Type B pancreatic cell (in vitro differentiated cells): ENCODE measurements around the gene QTRT2. TPM values are rescaled to one million over a fixed set of nuclear protein-coding genes. Genes with fewer than 3 reads are reported as not detected.

Experiments used
- DNase-seq: peaks from one replicate; pipeline ENCODE4 v3.0.0; 2021; ENCODE audit warnings: mixed read lengths; ENCODE audit not compliant: unreplicated experiment; ENCODE audit errors: extremely low spot score
- H3K27ac Mint-ChIP-seq: 2 replicates; pipeline ENCODE4 v1.8.0; 2021; ENCODE audit warnings: mild to moderate bottlenecking, mixed read lengths
- H3K27me3 Mint-ChIP-seq: 2 replicates; pipeline ENCODE4 v1.8.0; 2021; ENCODE audit warnings: mixed read lengths
- H3K36me3 Mint-ChIP-seq: 2 replicates; pipeline ENCODE4 v1.8.0; 2021; ENCODE audit warnings: mixed read lengths
- H3K4me1 Mint-ChIP-seq: one replicate; pipeline ENCODE4 v1.8.0; 2021; ENCODE audit warnings: mixed read lengths; ENCODE audit not compliant: unreplicated experiment
- H3K4me3 Mint-ChIP-seq: 2 replicates; pipeline ENCODE4 v1.8.0; 2021; ENCODE audit warnings: mild to moderate bottlenecking, mixed read lengths
- H3K9me3 Mint-ChIP-seq: 2 replicates; pipeline ENCODE4 v1.8.0; 2021; ENCODE audit warnings: mixed read lengths
- total RNA-seq: library from RNA; stranded (reverse); gene quantifications from 2 replicates; pipeline ENCODE4 v1.2.1, GENCODE V29; 2021; ENCODE audit warnings: low replicate concordance
- TF ChIP-seq, protein P1 (sequence below): fragments of 200-600 bp; sonication (generic); conservative IDR thresholded peaks from 2 replicates; pipeline ENCODE4 v1.5.0; 2021; ENCODE audit warnings: antibody characterized with exemption, mild to moderate bottlenecking

QTRT2 gene
- total RNA-seq, 1 donor from 2014 or later: 36.6 TPM

DNA sequence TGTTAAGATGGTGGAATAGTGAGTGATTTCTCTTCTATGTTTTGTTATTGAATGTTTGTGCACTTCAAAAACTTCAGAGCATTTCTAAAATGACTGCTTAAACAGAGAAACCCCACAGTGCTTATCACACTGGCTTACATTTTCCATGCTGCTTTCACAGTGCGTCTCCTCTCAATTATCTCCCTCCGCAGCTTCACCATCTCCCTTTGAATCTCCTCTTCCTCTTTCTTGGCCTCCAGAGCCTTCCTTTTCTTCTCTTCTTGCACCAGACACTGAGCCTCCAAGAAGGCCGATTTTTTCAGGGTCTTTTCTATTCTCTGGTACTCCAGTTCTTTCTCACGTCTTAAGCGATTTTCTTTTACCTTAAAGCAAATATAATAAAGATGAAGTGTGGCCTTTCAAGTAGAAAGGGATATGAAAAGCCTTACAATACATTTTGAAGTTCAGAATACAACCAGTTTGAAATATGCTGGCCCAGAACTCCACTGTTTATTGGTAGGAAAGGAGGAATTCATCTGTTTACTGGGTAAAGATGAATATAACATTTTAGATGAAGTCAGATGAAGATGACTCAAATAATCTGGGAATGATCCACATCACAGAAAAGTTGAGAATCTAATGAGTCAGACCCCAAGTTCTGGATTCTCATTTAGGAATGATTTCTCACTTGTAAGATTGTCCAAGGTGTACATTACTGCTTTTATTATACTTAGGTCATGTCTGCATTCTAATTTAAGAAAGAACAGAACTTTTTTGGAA lies 21.6 kb upstream of the QTRT2 start:
- TF ChIP-seq, protein P1, sequence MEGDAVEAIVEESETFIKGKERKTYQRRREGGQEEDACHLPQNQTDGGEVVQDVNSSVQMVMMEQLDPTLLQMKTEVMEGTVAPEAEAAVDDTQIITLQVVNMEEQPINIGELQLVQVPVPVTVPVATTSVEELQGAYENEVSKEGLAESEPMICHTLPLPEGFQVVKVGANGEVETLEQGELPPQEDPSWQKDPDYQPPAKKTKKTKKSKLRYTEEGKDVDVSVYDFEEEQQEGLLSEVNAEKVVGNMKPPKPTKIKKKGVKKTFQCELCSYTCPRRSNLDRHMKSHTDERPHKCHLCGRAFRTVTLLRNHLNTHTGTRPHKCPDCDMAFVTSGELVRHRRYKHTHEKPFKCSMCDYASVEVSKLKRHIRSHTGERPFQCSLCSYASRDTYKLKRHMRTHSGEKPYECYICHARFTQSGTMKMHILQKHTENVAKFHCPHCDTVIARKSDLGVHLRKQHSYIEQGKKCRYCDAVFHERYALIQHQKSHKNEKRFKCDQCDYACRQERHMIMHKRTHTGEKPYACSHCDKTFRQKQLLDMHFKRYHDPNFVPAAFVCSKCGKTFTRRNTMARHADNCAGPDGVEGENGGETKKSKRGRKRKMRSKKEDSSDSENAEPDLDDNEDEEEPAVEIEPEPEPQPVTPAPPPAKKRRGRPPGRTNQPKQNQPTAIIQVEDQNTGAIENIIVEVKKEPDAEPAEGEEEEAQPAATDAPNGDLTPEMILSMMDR: no peak
- H3K4me3 Mint-ChIP-seq: no peak overlapping the region
- H3K27ac Mint-ChIP-seq: no peak overlapping the region
- no peaks in the 10 kb centered on the region for H3K4me1 Mint-ChIP-seq
- no peaks in the 10 kb centered on the region for H3K9me3 Mint-ChIP-seq
- no peaks in the 10 kb centered on the region for H3K27me3 Mint-ChIP-seq
- DNase-seq: no peak
- H3K36me3 Mint-ChIP-seq: peaks cover 16% of the 10 kb centered on the region

DNA sequence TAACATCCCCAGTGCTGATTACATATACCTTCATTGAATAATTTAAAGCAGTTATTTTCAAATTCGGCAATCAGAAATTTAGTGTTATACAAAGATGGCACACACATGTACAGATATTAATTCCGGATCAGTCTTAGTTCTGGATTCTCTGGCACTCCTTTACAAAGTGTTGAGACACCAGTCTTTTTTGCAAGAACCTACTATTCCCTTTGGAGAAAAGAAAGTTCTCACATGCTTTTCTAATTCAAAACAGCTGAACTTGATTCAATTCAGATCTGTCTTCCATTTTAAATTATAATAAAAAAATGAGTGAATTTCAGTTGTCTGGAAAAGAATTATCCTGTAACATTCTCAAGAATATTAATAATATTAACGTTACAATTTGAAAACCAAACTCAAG lies 20.6 kb upstream of the QTRT2 start:
- DNase-seq: no peak
- TF ChIP-seq, protein P1: no peak
- Mint-ChIP-seq H3K4me3 (no peak overlapping the region), H3K4me1 (no peaks in the 10 kb centered on the region), H3K36me3 (peaks cover 16% of the 10 kb centered on the region), H3K27ac (no peak overlapping the region), H3K9me3 (no peaks in the 10 kb centered on the region), H3K27me3 (no peaks in the 10 kb centered on the region)

DNA sequence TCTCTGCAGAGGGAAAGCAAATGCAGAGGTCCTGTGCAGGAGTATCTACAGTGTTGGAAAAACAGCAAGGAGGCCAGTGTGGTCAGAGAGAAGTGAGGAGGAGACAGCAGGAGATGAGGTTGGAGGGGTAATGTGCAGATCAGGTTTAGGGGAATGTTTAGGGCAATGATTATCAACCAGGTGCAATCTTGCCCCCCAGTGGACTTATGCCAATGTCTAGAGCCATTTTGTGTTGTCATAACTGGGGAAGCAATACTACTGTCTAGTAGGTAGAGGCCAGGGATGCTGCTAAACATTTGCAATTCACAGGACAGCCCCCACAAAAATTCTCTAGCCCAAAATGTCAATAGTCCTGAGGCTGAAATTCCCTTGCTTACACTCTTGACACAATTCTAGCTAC lies 13.3 kb upstream of the QTRT2 start:
- H3K9me3 Mint-ChIP-seq: no peaks in the 10 kb centered on the region
- H3K27ac Mint-ChIP-seq: no peak overlapping the region
- no peaks in the 10 kb centered on the region for H3K36me3 Mint-ChIP-seq
- DNase-seq: no peak
- H3K27me3 Mint-ChIP-seq: no peaks in the 10 kb centered on the region
- H3K4me1 Mint-ChIP-seq: no peaks in the 10 kb centered on the region
- TF ChIP-seq, protein P1: no peak
- no peak overlapping the region for H3K4me3 Mint-ChIP-seq

DNA sequence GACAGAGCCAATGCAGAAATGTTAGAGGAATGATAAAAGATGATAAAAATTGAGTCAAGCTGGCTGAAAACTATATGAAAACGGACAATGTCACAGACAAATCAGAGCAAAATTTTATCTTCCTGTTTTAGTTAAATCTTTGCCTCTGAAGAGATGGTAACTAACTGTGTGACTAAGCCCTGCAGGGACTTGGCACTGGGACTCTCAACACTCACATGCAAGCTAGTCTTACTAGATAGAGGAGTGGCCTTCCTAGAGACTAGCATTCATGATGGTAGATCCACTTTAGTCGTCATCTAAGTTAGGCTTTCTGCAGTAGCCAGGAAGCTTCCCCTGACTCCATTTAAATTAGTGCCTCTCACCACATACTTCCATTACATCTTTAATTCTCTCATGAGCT lies 4.3 kb upstream of the QTRT2 start:
- Mint-ChIP-seq H3K36me3 (no peaks in the 10 kb centered on the region), H3K9me3 (no peaks in the 10 kb centered on the region), H3K4me3 (no peak overlapping the region), H3K4me1 (no peaks in the 10 kb centered on the region), H3K27me3 (no peaks in the 10 kb centered on the region), H3K27ac (no peak overlapping the region)
- no peak for DNase-seq
- TF ChIP-seq, protein P1: no peak

DNA sequence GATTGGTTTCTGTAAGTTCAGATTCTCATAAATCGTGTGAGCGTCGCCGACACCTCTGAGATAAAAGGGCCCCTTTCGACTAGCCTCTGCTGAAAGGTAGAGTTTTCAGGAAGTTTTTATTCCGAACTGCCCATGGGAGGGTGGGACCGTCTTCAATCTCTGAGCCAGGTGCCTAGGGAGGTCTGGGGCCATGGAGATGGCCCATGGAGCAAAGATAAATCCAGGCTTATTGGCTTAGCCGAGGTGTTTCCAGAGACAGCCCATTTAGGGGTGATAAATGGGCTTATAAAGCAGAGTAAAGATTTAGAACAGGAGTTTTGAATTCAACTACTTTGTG lies 442 bp downstream of the QTRT2 start:
- Mint-ChIP-seq H3K36me3 (peaks cover 4% of the 10 kb centered on the region), H3K4me3 (peak overlapping the region; percentile 98), H3K27me3 (no peaks in the 10 kb centered on the region)

More for the DNA sequence above, 442 bp downstream of the QTRT2 start:
- Mint-ChIP-seq H3K4me1 (peaks cover 3% of the 10 kb centered on the region), H3K27ac (peak overlapping the region; percentile 95), H3K9me3 (no peaks in the 10 kb centered on the region)
- TF ChIP-seq, protein P1: no peak
- DNase-seq: no peak
